ENCODE measurements around the gene P4HB. TPM values are rescaled to one million over a fixed set of nuclear protein-coding genes. Genes with fewer than 3 reads are reported as not detected.

The P4HB gene
- total and polyA plus RNA-seq, 2 donors (not counting 1 experiment from before 2014, with no cell fraction given), result 37.4 to 191 TPM

- Histone ChIP-seq H3K4me3 (ENCODE audit: control extremely low read depth in 1 of 5, extremely low read depth in 1 of 5, insufficient read depth in 1 of 5, low read depth in 2 of 5, low read length in 4 of 5) (no peak overlapping the region), H3K79me2 (ENCODE audit: control insufficient read depth, insufficient read depth, low read length) (no peaks in the 10 kb centered on the region), H3K9ac (ENCODE audit: low read length) (no peak overlapping the region), H2AFZ (ENCODE audit: insufficient read depth, low read depth, low read length, poor library complexity, severe bottlenecking) (no peak overlapping the region), H3K9me3 (ENCODE audit: control extremely low read depth in 1 of 3, control insufficient read depth in 2 of 3, insufficient read depth in 1 of 3, low read length in 2 of 3) (peaks cover 0 to 14% (median 0%) of the 10 kb centered on the region in 3 donors), H3K36me3 (replicated peaks in 1 of 2; ENCODE audit: control extremely low read depth in 1 of 2, control insufficient read depth in 1 of 2, extremely low read depth in 1 of 2, insufficient read depth in 2 of 2, low read length in 1 of 2) (no peaks in the 10 kb centered on the region), H3K27me3 (replicated peaks in 1 of 4; ENCODE audit: control extremely low read depth in 1 of 4, control insufficient read depth in 3 of 4, insufficient read depth in 4 of 4, low read length in 3 of 4) (peaks cover 0 to 48% (median 12%) of the 10 kb centered on the region in 4 experiments), H3K4me2 (replicated peaks; ENCODE audit: low read depth, low read length, poor library complexity, severe bottlenecking) (peak overlapping the region; percentile 25), H3K27ac (ENCODE audit: low read length in 2 of 2) (no peak overlapping the region), H3K4me1 (ENCODE audit: control insufficient read depth in 2 of 2, insufficient read depth in 2 of 2, low read length in 2 of 2) (peaks cover 0 to 4% of the 10 kb centered on the region in 2 donors), H4K20me1 (ENCODE audit: control insufficient read depth, insufficient read depth, low read length, poor library complexity, severe bottlenecking) (no peaks in the 10 kb centered on the region)
- ChIA-PET CTCF (no interaction called here), POLR2A (no interaction called here)
- H3K4me1 Mint-ChIP-seq, result peaks cover 5% of the 10 kb centered on the region
- H3K27me3 Mint-ChIP-seq, result peaks cover 34% of the 10 kb centered on the region
- DNase-seq, result no peak
- H3K9me3 Mint-ChIP-seq (ENCODE audit: insufficient read depth), result no peaks in the 10 kb centered on the region
- ATAC-seq (ENCODE audit: low read depth), result no peak
- WGBS (ENCODE audit: insufficient coverage), result 30% methylated on average over 26 of the region's 26 CpGs
- intact Hi-C loops (cut with micrococcal nuclease), result no loop called here
- no peak for TF ChIP-seq CTCF (IDR thresholded peaks at IDR 0.05)
- H3K4me3 Mint-ChIP-seq, result no peak overlapping the region
- H3K27ac Mint-ChIP-seq, result peak overlapping the region; percentile 15
Observed at GRCh38 chr17:81802856-81803643, 57.3 kb downstream of the P4HB start.

- intact Hi-C loops (cut with micrococcal nuclease), result no loop called here
- CTCF ChIA-PET, result no interaction called here
- Histone ChIP-seq H3K4me2 (replicated peaks; ENCODE audit: low read depth, low read length, poor library complexity, severe bottlenecking) (no peak overlapping the region), H3K79me2 (ENCODE audit: control insufficient read depth, insufficient read depth, low read length) (no peaks in the 10 kb centered on the region), H3K9ac (ENCODE audit: low read length) (no peak overlapping the region), H3K4me3 (ENCODE audit: control extremely low read depth in 1 of 5, extremely low read depth in 1 of 5, insufficient read depth in 1 of 5, low read depth in 2 of 5, low read length in 4 of 5) (no peak overlapping the region), H3K27me3 (replicated peaks in 1 of 4; ENCODE audit: control extremely low read depth in 1 of 4, control insufficient read depth in 3 of 4, insufficient read depth in 4 of 4, low read length in 3 of 4) (peaks cover 0 to 48% (median 12%) of the 10 kb centered on the region in 4 experiments), H3K36me3 (replicated peaks in 1 of 2; ENCODE audit: control extremely low read depth in 1 of 2, control insufficient read depth in 1 of 2, extremely low read depth in 1 of 2, insufficient read depth in 2 of 2, low read length in 1 of 2) (no peaks in the 10 kb centered on the region), H2AFZ (ENCODE audit: insufficient read depth, low read depth, low read length, poor library complexity, severe bottlenecking) (no peak overlapping the region), H3K4me1 (ENCODE audit: control insufficient read depth in 2 of 2, insufficient read depth in 2 of 2, low read length in 2 of 2) (peaks cover 0 to 4% of the 10 kb centered on the region in 2 donors), H3K27ac (ENCODE audit: low read length in 2 of 2) (no peak overlapping the region), H3K9me3 (ENCODE audit: control extremely low read depth in 1 of 3, control insufficient read depth in 2 of 3, insufficient read depth in 1 of 3, low read length in 2 of 3) (peaks cover 0 to 14% (median 0%) of the 10 kb centered on the region in 3 donors), H4K20me1 (ENCODE audit: control insufficient read depth, insufficient read depth, low read length, poor library complexity, severe bottlenecking) (no peaks in the 10 kb centered on the region)
- no peaks in the 10 kb centered on the region for H3K9me3 Mint-ChIP-seq (ENCODE audit: insufficient read depth)
- H3K27ac Mint-ChIP-seq, result peak overlapping the region; percentile 15
- ATAC-seq (ENCODE audit: low read depth) (no peak), DNase-seq (no peak)
- WGBS (ENCODE audit: insufficient coverage), result 94% methylated on average over 9 of the region's 9 CpGs
- TF ChIP-seq EZH2 (IDR thresholded peaks at IDR 0.05; ENCODE audit: borderline replicate concordance, insufficient read depth, low read depth, low read length, poor library complexity, severe bottlenecking) (no peak), CTCF (IDR thresholded peaks at IDR 0.05) (no peak)
- H3K4me1 Mint-ChIP-seq, result peaks cover 5% of the 10 kb centered on the region
- H3K27me3 Mint-ChIP-seq, result peaks cover 34% of the 10 kb centered on the region
- POLR2A ChIA-PET, result no interaction called here
- no peak overlapping the region for H3K4me3 Mint-ChIP-seq
Observed at GRCh38 chr17:81802048-81802758, 58.1 kb downstream of the P4HB start.

Measured in B cell (primary cell).